Cardiac muscle cell (in vitro differentiated cells and primary cell): ENCODE measurements around the gene USP6NL. TPM values are rescaled to one million over a fixed set of nuclear protein-coding genes. Genes with fewer than 3 reads are reported as not detected.

Source experiments
- DNase-seq, 2 donors: peaks; one replicate each; pipeline versions ENCODE4 v3.0.0 to v3.0.0-alpha.2; 2010 to 2017; ENCODE audit warnings: low read depth in 1 of 2, low spot score in 1 of 2
- H3K27ac ChIP-seq: fragments of 200-600 bp; sonication (generic); 2 replicates; pipeline ENCODE4 v1.5.1; 2016
- H3K27me3 ChIP-seq: fragments of 200-600 bp; sonication (generic); 2 replicates; pipeline ENCODE4 v1.6.0; 2016; ENCODE audit warnings: control low read depth
- H3K36me3 ChIP-seq: fragments of 200-600 bp; sonication (generic); 2 replicates; pipeline ENCODE4 v1.5.1; 2016; ENCODE audit warnings: control low read depth
- H3K4me1 ChIP-seq: fragments of 200-600 bp; sonication (generic); 2 replicates; pipeline ENCODE4 v1.8.1; 2017; ENCODE audit warnings: low read depth, mild to moderate bottlenecking, mixed run types
- H3K4me3 ChIP-seq: fragments of 200-600 bp; sonication (generic); 2 replicates; pipeline ENCODE4 v1.5.1; 2016; ENCODE audit warnings: mild to moderate bottlenecking
- H3K9me3 ChIP-seq: fragments of 200-600 bp; sonication (generic); 2 replicates; pipeline ENCODE4 v1.5.1; 2017; ENCODE audit warnings: low read depth, mild to moderate bottlenecking, control low read depth
- polyA plus RNA-seq: library from polyadenylated mRNA; unstranded; fragments of >200 nt; fragmentation: Nextera tagmentation; extraction: Ambion mirVana; gene quantifications from 2 replicates; pipeline ENCODE4 v1.2.1, GENCODE V29; 2016
- total RNA-seq: library from RNA; depleted of rRNA; stranded (reverse); fragments of >200 nt; gene quantifications from 2 replicates; pipeline ENCODE4 v1.2.3, GENCODE V29; 2016
- TF ChIP-seq, protein P1 (sequence below): IDR thresholded peaks from 2 replicates; pipeline ENCODE4 v1.5.1; 2012; ENCODE audit warnings: low read depth, mild to moderate bottlenecking, low read length

Gene USP6NL
- total and polyA plus RNA-seq, 2 experiments from 2014 or later: 13.6 to 25.4 TPM

DNA sequence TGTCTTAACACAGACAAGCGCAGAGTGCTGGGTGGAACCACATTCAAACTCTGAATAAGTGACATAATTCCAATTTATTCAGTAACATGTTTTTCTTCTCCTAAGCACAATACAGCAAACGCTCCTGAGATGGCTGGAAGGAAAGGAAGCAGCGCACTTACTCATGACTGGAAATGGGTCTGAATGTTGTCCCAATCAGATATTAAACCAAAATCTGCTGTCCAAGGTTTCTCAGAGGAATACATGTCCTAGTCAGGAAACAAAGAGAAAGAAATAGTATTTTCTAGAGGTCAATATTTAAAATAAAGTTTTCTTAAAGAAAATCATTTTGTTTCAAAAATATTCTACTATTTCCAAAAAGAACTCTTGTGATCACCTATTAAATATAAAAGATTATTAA is 14.0 kb downstream of the USP6NL start:
- Histone ChIP-seq H3K9me3 (no peaks in the 10 kb centered on the region), H3K36me3 (no peaks in the 10 kb centered on the region), H3K27ac (no peak overlapping the region), H3K4me3 (no peak overlapping the region), H3K4me1 (peaks cover 9% of the 10 kb centered on the region), H3K27me3 (no peaks in the 10 kb centered on the region)
- no peak for DNase-seq
- TF ChIP-seq, protein P1, sequence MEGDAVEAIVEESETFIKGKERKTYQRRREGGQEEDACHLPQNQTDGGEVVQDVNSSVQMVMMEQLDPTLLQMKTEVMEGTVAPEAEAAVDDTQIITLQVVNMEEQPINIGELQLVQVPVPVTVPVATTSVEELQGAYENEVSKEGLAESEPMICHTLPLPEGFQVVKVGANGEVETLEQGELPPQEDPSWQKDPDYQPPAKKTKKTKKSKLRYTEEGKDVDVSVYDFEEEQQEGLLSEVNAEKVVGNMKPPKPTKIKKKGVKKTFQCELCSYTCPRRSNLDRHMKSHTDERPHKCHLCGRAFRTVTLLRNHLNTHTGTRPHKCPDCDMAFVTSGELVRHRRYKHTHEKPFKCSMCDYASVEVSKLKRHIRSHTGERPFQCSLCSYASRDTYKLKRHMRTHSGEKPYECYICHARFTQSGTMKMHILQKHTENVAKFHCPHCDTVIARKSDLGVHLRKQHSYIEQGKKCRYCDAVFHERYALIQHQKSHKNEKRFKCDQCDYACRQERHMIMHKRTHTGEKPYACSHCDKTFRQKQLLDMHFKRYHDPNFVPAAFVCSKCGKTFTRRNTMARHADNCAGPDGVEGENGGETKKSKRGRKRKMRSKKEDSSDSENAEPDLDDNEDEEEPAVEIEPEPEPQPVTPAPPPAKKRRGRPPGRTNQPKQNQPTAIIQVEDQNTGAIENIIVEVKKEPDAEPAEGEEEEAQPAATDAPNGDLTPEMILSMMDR: no peak

DNA sequence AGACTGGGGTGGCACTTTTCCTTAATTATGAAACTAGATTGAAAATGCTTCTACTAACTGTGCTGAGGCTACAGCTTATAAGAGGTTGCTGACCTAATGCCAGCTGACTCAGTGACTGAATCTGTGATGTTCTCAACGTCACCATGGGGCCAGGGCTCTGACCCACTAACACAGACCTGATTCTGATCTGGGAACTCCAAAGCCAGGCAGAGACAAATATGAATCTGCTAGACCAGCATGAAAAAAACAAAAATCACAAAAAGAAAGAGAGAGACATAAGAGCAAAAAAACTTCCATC is 16.1 kb downstream of the USP6NL start:
- DNase-seq: peak in 1 of 2 donors; percentile 44
- H3K4me1 ChIP-seq: peaks cover 8% of the 10 kb centered on the region
- peak overlapping the region; percentile 67 for H3K27ac ChIP-seq
- TF ChIP-seq, protein P1: no peak
- H3K4me3 ChIP-seq: no peak overlapping the region
- no peaks in the 10 kb centered on the region for H3K27me3 ChIP-seq
- no peaks in the 10 kb centered on the region for H3K9me3 ChIP-seq
- H3K36me3 ChIP-seq: no peaks in the 10 kb centered on the region

DNA sequence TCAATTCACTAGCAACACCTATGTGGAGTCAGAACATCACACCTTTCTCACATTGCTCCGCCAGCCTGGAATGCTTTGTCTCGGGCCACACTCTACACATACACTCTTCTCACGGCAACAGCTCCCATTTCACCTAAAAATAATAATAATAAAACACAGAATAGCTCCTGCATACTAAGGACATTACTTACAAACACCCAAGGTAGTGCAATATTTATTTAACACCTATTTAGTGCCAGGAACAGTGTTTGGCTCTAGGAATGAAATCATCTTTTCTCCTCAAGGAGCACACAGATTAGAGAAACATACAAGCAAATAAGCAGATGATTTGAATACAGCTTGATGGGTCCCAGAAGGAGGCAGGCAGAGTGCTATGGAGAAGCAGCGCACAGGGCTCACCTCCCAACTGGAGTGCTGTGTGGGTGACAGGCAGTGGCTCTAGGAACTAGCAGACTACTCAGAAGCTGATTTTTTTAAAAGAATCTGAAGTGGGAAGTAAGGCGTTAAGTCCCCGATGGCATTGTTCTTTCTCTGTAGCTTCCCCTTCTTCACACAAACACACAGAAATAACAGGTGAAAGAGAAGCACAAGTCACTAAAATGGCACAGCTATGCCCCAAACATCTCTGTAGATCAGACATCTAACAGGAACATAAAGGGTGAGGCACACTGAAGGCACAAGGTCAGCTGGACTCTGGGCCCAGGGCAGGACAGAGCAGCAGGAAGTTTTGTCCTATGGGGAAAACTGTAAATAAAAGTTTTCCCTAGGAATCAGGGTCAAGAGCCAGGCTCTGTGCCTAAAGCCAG is 16.7 kb downstream of the USP6NL start:
- Histone ChIP-seq H3K4me1 (peaks cover 14% of the 10 kb centered on the region), H3K27me3 (no peaks in the 10 kb centered on the region), H3K9me3 (no peaks in the 10 kb centered on the region), H3K27ac (peak overlapping the region; percentile 67), H3K4me3 (no peak overlapping the region), H3K36me3 (no peaks in the 10 kb centered on the region)
- DNase-seq: no peak
- TF ChIP-seq, protein P1: no peak

DNA sequence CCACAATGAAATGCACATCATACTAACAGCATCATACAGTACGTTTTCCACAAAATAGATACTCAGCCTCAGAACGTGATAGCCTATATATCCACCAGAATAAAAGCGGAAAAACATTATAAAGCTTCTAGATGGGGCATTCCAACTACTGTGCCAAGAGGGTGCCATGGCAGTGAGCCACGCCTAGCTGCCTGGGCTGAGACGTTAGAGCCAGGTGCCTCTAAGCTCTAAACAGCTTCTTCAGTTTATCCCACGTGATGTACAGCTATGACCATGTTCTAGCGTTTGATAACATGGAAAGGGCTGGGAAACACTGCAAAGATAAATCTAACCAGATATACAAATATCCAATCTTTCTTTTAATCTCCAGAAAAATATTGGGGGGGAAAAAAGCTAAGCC is 17.8 kb downstream of the USP6NL start:
- Histone ChIP-seq H3K27me3 (no peaks in the 10 kb centered on the region), H3K36me3 (no peaks in the 10 kb centered on the region), H3K9me3 (no peaks in the 10 kb centered on the region), H3K4me3 (no peak overlapping the region), H3K27ac (no peak overlapping the region), H3K4me1 (peaks cover 14% of the 10 kb centered on the region)
- TF ChIP-seq, protein P1: no peak
- no peak for DNase-seq

DNA sequence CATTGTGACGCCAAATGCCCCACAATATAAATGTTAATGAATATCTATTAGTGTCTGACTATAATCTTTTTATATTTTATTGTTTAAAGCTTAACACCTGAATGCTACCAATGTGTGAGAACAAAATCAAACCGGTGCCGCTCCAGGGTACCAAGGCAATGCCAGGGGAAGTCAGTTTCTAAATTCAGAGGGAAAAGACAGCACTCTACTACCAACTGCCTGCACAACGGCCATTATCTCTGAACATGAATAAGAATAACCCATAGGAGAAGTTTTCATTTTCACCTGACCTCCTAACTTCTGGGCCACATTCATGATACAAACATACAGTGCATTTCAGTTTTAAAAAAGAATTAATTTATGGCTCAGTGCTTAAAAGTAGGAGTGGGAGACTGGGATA is 21.7 kb downstream of the USP6NL start:
- H3K9me3 ChIP-seq: no peaks in the 10 kb centered on the region
- DNase-seq: no peak
- TF ChIP-seq, protein P1: no peak
- H3K27me3 ChIP-seq: no peaks in the 10 kb centered on the region
- H3K4me3 ChIP-seq: no peak overlapping the region
- H3K27ac ChIP-seq: peak overlapping the region; percentile 65
- H3K36me3 ChIP-seq: no peaks in the 10 kb centered on the region
- H3K4me1 ChIP-seq: peaks cover 17% of the 10 kb centered on the region
